ENCODE results near the gene EFHC2. TPM values are rescaled to one million over a fixed set of nuclear protein-coding genes. Genes with fewer than 3 reads are reported as not detected.

Gene EFHC2
- total RNA-seq, 4 donors from 2014 or later: 5.1 to 16.1 (median 8.9) TPM

- TF ChIP-seq POLR2A (IDR thresholded peaks at IDR 0.05) (no peak), CTCF (IDR thresholded peaks at IDR 0.05) (no peak), POLR2AphosphoS5 (IDR thresholded peaks at IDR 0.05) (no peak), EP300 (IDR thresholded peaks at IDR 0.05) (no peak)
- DNase-seq (ENCODE audit: low spot score in 2 of 2): no peak
- H3K9me3 ChIP-seq: no peaks in the 10 kb centered on the region
- H3K36me3 ChIP-seq: no peaks in the 10 kb centered on the region
- no peak overlapping the region for H3K4me3 ChIP-seq
- peaks cover 10% of the 10 kb centered on the region for H3K4me1 ChIP-seq
- H3K27me3 ChIP-seq: no peaks in the 10 kb centered on the region
- 67% methylated on average over 4 of the region's 4 CpGs for whole genome bisulfite sequencing
- no peak overlapping the region for H3K27ac ChIP-seq
Measured at GRCh38 chrX:44228621-44229020, 114.9 kb downstream of the EFHC2 start.

- 74% methylated on average over 5 of the region's 5 CpGs for WGBS
- no peak for DNase-seq (ENCODE audit: low spot score in 2 of 2)
- peaks cover 13% of the 10 kb centered on the region for H3K4me1 ChIP-seq
- no peaks in the 10 kb centered on the region for H3K9me3 ChIP-seq
- H3K4me3 ChIP-seq: no peak overlapping the region
- TF ChIP-seq CTCF (IDR thresholded peaks at IDR 0.05) (no peak), POLR2AphosphoS5 (IDR thresholded peaks at IDR 0.05) (no peak), EP300 (IDR thresholded peaks at IDR 0.05) (no peak), POLR2A (IDR thresholded peaks at IDR 0.05) (no peak)
- H3K27me3 ChIP-seq: no peaks in the 10 kb centered on the region
- no peak overlapping the region for H3K27ac ChIP-seq
- H3K36me3 ChIP-seq: no peaks in the 10 kb centered on the region
Measured at GRCh38 chrX:44227991-44228390, 115.5 kb downstream of the EFHC2 start.

GRCh38 chrX:44225667-44226066 is 117.8 kb downstream of the EFHC2 start:
- no peaks in the 10 kb centered on the region for H3K27me3 ChIP-seq
- no peaks in the 10 kb centered on the region for H3K36me3 ChIP-seq
- no peak overlapping the region for H3K4me3 ChIP-seq
- DNase-seq (ENCODE audit: low spot score in 2 of 2): no peak
- no peak overlapping the region for H3K27ac ChIP-seq
- TF ChIP-seq CTCF (IDR thresholded peaks at IDR 0.05) (no peak), EP300 (IDR thresholded peaks at IDR 0.05) (no peak), POLR2A (IDR thresholded peaks at IDR 0.05) (no peak), POLR2AphosphoS5 (IDR thresholded peaks at IDR 0.05) (no peak)
- 69% methylated on average over 3 of the region's 3 CpGs for WGBS
- H3K9me3 ChIP-seq: no peaks in the 10 kb centered on the region
- peaks cover 13% of the 10 kb centered on the region for H3K4me1 ChIP-seq

DNA sequence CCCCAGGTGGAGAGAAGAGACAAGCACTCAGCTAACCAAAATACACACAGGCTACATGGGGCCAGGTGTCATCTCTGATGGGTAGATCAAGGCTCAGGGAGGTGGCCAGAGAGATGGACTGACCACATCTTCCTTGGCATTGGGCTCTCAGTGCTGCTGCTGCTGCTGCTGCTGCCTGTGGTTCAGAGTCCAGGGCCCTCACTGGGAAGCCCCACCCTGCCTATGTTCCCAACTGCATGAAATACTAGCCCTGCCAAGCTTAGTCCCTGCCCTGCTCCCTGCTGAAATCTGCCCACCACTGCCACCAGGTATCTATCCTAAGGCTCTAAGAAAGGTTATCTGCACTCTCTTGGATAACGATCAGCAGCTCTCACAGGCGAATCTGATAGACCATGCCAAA is 118.7 kb downstream of the EFHC2 start:
- Histone ChIP-seq H3K27ac (no peak overlapping the region), H3K9me3 (no peaks in the 10 kb centered on the region), H3K27me3 (no peaks in the 10 kb centered on the region), H3K4me1 (peaks cover 13% of the 10 kb centered on the region), H3K36me3 (no peaks in the 10 kb centered on the region), H3K4me3 (no peak overlapping the region)
- 84% methylated on average over 2 of the region's 2 CpGs for WGBS
- no peak for DNase-seq (ENCODE audit: low spot score in 2 of 2)
- TF ChIP-seq POLR2A (IDR thresholded peaks at IDR 0.05): no peak
- TF ChIP-seq EP300 (IDR thresholded peaks at IDR 0.05): no peak
- no peak for TF ChIP-seq CTCF (IDR thresholded peaks at IDR 0.05)
- TF ChIP-seq POLR2AphosphoS5 (IDR thresholded peaks at IDR 0.05): no peak

- WGBS: 18% methylated on average over 2 of the region's 2 CpGs
- H3K9me3 ChIP-seq: no peaks in the 10 kb centered on the region
- H3K4me1 ChIP-seq: peaks cover 13% of the 10 kb centered on the region
- no peaks in the 10 kb centered on the region for H3K27me3 ChIP-seq
- H3K27ac ChIP-seq: no peak overlapping the region
- no peaks in the 10 kb centered on the region for H3K36me3 ChIP-seq
- H3K4me3 ChIP-seq: no peak overlapping the region
- DNase-seq (ENCODE audit: low spot score in 2 of 2): no peak
- TF ChIP-seq POLR2AphosphoS5 (IDR thresholded peaks at IDR 0.05) (no peak), EP300 (IDR thresholded peaks at IDR 0.05) (no peak), CTCF (IDR thresholded peaks at IDR 0.05) (no peak), POLR2A (IDR thresholded peaks at IDR 0.05) (no peak)
Measured at GRCh38 chrX:44223150-44223549, 120.3 kb downstream of the EFHC2 start.

Measured in suprapubic skin (tissue), 4 donors.